DMS53 (cell line): ENCODE measurements around the gene TIMM13.

Experiments
- DNase-seq: peaks from one replicate; lab custom pipeline; 2025; lab: John Stamatoyannopoulos, UW

Gene TIMM13

GRCh38 chr19:2382530-2383222 is 44.7 kb downstream of the TIMM13 start:
- DNase-seq = no peak

GRCh38 chr19:2381148-2381820 is 46.1 kb downstream of the TIMM13 start:
- DNase-seq = no peak

GRCh38 chr19:2380567-2380966 is 46.8 kb downstream of the TIMM13 start:
- DNase-seq = no peak

GRCh38 chr19:2376784-2377519 is 50.4 kb downstream of the TIMM13 start:
- DNase-seq = peak; percentile 65
